Epithelial cell of alveolus of lung (primary cell): ENCODE measurements around the gene NECAB3. TPM values are rescaled to one million over a fixed set of nuclear protein-coding genes. Genes with fewer than 3 reads are reported as not detected.

Experiments used
- total RNA-seq: library from RNA; depleted of rRNA; stranded (reverse); fragments of >200 nt; gene quantifications from 2 replicates; pipeline ENCODE4 v1.2.1, GENCODE V29; 2015

The NECAB3 gene, protein sequence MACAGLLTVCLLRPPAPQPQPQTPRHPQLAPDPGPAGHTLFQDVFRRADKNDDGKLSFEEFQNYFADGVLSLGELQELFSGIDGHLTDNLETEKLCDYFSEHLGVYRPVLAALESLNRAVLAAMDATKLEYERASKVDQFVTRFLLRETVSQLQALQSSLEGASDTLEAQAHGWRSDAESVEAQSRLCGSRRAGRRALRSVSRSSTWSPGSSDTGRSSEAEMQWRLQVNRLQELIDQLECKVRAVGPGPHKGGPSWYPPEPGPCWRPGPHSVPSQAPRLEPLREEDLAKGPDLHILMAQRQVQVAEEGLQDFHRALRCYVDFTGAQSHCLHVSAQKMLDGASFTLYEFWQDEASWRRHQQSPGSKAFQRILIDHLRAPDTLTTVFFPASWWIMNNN
- total RNA-seq = 21.3 and 27.0 TPM in 2 replicates

DNA sequence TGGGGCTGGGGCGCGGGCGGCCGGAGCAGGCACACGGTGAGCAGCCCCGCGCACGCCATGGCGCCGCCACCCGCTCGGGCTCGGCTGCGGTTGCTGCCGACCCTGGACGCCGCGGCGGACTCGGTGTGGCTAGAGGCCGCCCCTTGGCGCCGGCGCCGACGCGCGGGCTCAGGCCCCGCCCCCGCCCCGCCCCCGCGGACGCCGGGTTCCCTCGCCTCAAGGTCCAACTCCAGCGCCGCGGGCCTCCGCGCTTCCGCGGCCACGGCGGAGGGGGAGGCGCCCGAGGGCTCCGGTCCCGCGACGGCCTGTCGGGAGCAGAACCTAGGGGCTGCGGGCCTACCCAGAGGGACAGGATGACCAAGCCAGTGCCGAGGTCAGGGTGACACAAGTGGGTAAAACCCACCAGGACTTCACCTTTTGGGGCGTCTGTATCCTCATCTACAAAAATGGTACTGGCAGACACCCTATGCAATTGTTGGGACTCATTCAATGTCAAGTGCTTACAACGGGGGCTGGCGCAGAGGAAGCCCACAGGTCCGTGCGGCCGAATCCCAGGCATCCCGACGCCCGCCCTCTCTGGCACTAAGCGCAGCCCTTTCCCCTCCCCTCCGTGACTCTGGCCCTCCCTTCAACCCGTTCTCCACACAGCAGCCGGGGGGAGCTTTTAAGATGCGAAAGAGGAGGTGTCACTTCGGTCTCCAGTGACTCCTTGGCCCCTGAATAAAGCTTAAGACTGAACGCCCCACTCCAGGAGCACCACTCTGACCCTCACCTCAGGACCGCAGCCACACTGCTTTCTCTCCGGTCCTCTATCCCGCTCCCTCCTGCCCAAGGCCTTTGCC is at the start of gene NECAB3:
Gene NECAB3, minus strand, starts transcription at position 135 of the 842 bp plus-strand sequence. Its CDS starts 76 bp downstream, at position 59.

DNA sequence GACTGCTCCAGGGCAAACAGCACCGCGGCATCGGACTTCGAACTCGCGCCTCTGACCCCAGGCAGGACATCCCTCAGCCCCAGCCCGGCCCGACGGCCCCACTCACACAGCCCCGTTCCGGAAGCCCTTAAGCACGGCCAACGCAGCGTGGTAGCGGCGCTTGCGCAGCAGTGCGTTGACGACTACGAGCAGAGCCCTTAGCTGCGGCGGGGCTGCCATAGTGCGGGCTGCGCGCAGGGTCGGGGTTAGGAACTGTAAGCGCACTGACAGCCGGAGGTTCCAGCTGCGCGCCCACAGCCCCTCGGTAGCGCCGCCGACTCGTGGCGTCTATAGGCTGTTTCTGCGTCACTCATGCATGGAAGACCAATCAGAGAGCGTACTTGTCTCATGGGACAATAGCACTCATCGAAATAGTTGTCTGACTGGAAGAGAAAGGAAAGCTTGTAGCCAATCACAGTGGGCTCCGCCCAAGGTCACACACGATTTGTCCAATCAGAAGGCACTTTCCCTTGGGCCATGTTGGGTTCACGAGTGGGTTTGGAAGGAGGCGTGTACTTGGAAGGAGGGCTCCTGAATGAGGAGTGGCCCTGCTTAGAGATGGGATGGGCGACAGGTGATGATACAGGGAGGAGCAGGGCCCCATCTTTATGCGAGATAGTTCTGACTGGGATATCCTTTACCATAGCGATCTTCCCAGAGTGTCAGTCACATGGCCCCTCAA is 45.9 kb upstream of the NECAB3 start, which contains the start of gene PXMP4:
Gene PXMP4, minus strand, starts transcription at position 322 of the 721 bp plus-strand sequence. Its CDS starts 103 bp downstream, at position 219.

DNA sequence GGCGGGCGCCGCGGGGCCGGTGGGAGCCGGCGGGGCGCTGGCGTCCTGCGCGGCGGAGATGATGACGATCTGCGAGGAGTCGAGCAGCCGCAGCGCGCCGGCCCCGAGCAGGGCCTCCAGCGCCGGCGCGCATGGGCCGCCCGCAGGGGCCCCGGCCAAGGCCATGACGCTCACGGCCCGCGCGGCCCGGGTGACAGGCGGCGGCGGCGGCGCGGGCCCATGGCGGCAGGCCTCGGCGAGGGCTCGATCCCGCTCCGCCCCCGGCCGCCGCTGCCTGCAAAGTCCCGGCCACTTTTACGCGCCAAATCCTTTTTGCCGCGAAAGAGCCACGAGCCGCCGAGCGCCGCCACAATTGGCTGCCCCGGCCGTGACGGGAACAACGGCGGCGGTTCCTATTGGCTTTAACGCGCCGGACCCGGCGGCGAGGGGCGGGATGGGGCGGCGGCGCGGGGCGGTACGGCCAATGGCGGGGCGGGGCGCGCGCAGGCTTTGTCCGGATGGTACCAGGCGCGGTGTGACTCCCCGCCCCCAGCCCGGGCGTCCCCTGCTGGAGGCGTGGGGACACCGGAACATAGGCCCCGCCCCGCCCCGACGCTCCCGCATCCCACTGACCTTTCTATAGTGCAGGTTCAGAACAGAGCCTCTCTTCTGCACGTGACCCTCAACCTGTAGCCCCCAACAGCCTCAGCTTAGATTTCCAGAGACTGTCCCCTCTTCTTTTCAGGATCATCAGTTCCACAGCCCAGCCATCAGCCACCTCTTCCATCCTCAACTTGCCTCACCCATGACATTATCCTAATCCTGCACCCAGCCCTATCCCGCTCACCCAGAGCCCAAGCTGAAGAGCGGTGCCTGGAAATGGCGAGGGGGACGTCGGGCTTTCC is 12.1 kb upstream of the NECAB3 start, which contains the start of gene E2F1:
Gene E2F1, minus strand, starts transcription at position 286 of the 884 bp plus-strand sequence. Its CDS starts 121 bp downstream, at position 165.

DNA sequence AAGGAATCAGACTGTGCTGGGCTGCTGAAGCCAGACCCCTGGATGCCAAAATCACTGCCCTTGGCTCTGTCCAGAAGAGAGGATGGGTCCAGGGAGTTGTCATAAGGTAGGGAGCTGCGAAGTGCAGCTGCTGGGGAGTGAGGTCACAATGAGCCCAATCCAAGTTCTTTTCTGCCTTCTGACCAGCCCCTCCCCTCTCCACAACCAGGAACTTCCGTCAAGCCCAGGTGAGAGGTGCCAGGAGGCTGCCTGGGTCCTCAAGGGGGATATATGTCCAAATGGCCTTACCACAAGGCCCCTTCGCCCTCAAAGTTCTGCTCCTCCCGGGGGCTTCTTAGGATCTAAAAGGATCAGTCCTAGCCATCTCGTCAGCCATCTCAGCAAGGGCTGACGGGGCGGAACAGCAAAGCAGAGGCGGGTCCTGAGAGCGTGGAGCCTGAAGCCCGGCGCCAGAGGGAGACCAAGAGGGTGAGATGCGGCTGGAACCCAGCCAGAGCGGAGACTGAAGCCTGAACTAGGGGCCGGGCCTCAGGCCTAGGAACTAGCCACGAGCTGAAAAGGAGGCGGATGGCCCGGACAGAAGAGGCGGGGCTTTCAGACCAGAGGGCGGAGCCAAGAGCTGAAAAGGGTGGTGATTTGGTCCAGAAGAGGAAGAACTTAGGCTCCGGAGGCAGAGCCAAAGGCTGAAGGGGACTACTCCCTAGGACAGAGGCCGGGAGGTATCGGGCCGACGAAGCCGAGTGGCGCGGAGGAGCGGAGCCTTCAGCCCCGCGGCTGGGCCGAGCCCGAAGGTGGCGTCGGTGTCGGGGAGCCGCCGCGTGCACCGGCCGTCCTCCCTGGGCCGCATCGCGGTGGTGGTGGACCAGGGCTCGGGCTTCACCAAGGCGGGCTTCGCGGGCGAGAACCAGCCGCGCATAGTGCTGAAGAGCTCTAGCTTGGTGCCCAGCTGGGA is 7.7 kb downstream of the NECAB3 start, which contains the start of gene ACTL10:
Gene ACTL10, plus strand, starts transcription at position 651 of the 952 bp plus-strand sequence. CDS start 555 bp downstream, outside the sequence.

DNA sequence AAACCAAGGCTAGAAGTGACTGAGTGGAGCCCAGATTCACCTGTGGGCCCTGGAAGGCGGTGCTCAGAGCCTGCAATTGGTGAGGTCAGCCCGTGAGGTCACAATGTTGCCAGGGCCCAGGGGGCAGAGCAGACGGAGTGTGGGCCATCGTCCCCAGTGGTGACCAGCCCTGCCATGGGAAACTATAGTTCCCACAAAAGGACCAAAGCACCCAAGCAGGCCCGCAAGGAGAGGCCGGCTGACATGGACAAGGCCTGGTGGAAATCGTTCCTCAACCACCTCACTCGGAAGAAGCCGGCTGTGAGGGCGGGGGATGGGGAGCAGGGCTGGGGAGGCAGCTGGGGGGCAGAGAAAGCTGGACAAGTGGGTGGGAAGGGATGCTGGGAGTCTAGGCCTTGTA is 12.1 kb downstream of the NECAB3 start, which contains the start of gene C20orf144:
Gene C20orf144, plus strand, starts transcription at position 156 of the 400 bp plus-strand sequence. Its CDS starts 19 bp downstream, at position 175.

Other genes starting within 250 kb of the NECAB3 start
- gene SNTA1, start 230.7 kb downstream of the NECAB3 start, total RNA-seq = 12.4 and 13.5 TPM in 2 replicates
- 5.0 and 5.9 TPM in 2 replicates for gene CBFA2T2, start 184.3 kb downstream of the NECAB3 start, total RNA-seq
- 0.08 and 0.26 TPM in 2 replicates for gene C20orf144, start 12.1 kb downstream of the NECAB3 start, total RNA-seq
- gene ACTL10, start 7.5 kb downstream of the NECAB3 start, total RNA-seq = 1.4 and 4.9 TPM in 2 replicates
- 3.9 and 13.4 TPM in 2 replicates for gene E2F1, start 12.0 kb upstream of the NECAB3 start, total RNA-seq
- 3.2 and 5.6 TPM in 2 replicates for gene PXMP4, start 45.9 kb upstream of the NECAB3 start, total RNA-seq
- gene ZNF341, start 57.6 kb upstream of the NECAB3 start, total RNA-seq = 0.88 and 2.8 TPM in 2 replicates
- gene CHMP4B, start 136.9 kb upstream of the NECAB3 start, total RNA-seq = 40.2 and 53.0 TPM in 2 replicates